ENCODE results near the gene PMPCB.
"Not testable (repeated sequence)": the region's sequence is repeated elsewhere in the genome, so short reads cannot be mapped to it uniquely, and the experiment has no call there.

The PMPCB gene

GRCh38 chr7:103296901-103297836 is at the start of gene PMPCB:
Gene PMPCB (plus strand): TSS chr7:103297435. CDS start chr7:103297460, 25 bp downstream.
- peak; percentile 93 for DNase-seq (ENCODE audit: extremely low read depth in 1 of 2, low read depth in 1 of 2)

- DNase-seq (ENCODE audit: extremely low read depth in 1 of 2, low read depth in 1 of 2) = not testable (repeated sequence)
These were observed 43.3 kb upstream of the PMPCB start for GRCh38 chr7:103253699-103254506.

GRCh38 chr7:103264054-103264453 is 33.2 kb upstream of the PMPCB start:
- DNase-seq (ENCODE audit: extremely low read depth in 1 of 2, low read depth in 1 of 2) = not testable (repeated sequence)

GRCh38 chr7:103266229-103266628 is 31.0 kb upstream of the PMPCB start:
- DNase-seq (ENCODE audit: extremely low read depth in 1 of 2, low read depth in 1 of 2) = not testable (repeated sequence)

- DNase-seq (ENCODE audit: extremely low read depth in 1 of 2, low read depth in 1 of 2) = not testable (repeated sequence)
These were observed 23.9 kb upstream of the PMPCB start for GRCh38 chr7:103273374-103273773.

GRCh38 chr7:103274867-103275266 is 22.4 kb upstream of the PMPCB start:
- DNase-seq (ENCODE audit: extremely low read depth in 1 of 2, low read depth in 1 of 2) = not testable (repeated sequence)

GRCh38 chr7:103278195-103278594 is 19.0 kb upstream of the PMPCB start:
- not testable (repeated sequence) for DNase-seq (ENCODE audit: extremely low read depth in 1 of 2, low read depth in 1 of 2)

GRCh38 chr7:103279636-103279962 is 17.6 kb upstream of the PMPCB start:
- DNase-seq (ENCODE audit: extremely low read depth in 1 of 2, low read depth in 1 of 2) = not testable (repeated sequence)

- DNase-seq (ENCODE audit: extremely low read depth in 1 of 2, low read depth in 1 of 2) = peak; percentile 82 to 83
These were observed 17.1 kb upstream of the PMPCB start for GRCh38 chr7:103279963-103280802.

GRCh38 chr7:103280803-103281155 is 16.5 kb upstream of the PMPCB start:
- DNase-seq (ENCODE audit: extremely low read depth in 1 of 2, low read depth in 1 of 2) = not testable (repeated sequence)

- not testable (repeated sequence) for DNase-seq (ENCODE audit: extremely low read depth in 1 of 2, low read depth in 1 of 2)
These were observed 14.3 kb upstream of the PMPCB start for GRCh38 chr7:103282802-103283427.

GRCh38 chr7:103292122-103292521 is 5.1 kb upstream of the PMPCB start:
- DNase-seq (ENCODE audit: extremely low read depth in 1 of 2, low read depth in 1 of 2) = no peak

- DNase-seq (ENCODE audit: extremely low read depth in 1 of 2, low read depth in 1 of 2) = no peak
These were observed 3.7 kb upstream of the PMPCB start for GRCh38 chr7:103293526-103293925.

GRCh38 chr7:103297837-103298179 is 573 bp downstream of the PMPCB start:
- no peak for DNase-seq (ENCODE audit: extremely low read depth in 1 of 2, low read depth in 1 of 2)

- DNase-seq (ENCODE audit: extremely low read depth in 1 of 2, low read depth in 1 of 2) = no peak
These were observed 2.4 kb downstream of the PMPCB start for GRCh38 chr7:103299660-103300059.

GRCh38 chr7:103301441-103301840 is 4.2 kb downstream of the PMPCB start:
- DNase-seq (ENCODE audit: extremely low read depth in 1 of 2, low read depth in 1 of 2) = no peak

- no peak for DNase-seq (ENCODE audit: extremely low read depth in 1 of 2, low read depth in 1 of 2)
These were observed 10.4 kb downstream of the PMPCB start for GRCh38 chr7:103307503-103308231.

- DNase-seq (ENCODE audit: extremely low read depth in 1 of 2, low read depth in 1 of 2) = no peak
These were observed 17.6 kb downstream of the PMPCB start for GRCh38 chr7:103314852-103315251.

- DNase-seq (ENCODE audit: extremely low read depth in 1 of 2, low read depth in 1 of 2) = no peak
These were observed 19.2 kb downstream of the PMPCB start for GRCh38 chr7:103316380-103316941.

GRCh38 chr7:103317009-103317408 is 19.8 kb downstream of the PMPCB start:
- no peak for DNase-seq (ENCODE audit: extremely low read depth in 1 of 2, low read depth in 1 of 2)

Measured in activated CD8-positive, alpha-beta memory T cell treated with anti-CD3 and anti-CD28 coated beads for 1 hour (primary cell).